GM19099 (cell line): ENCODE data around the gene CDK2.

Experiments
- POLR2A ChIP-seq: IDR thresholded peaks from 3 replicates; pipeline ENCODE4 v1.6.1; 2011; ENCODE audit warnings: low read depth; ENCODE audit not compliant: insufficient read length; ENCODE audit errors: extremely low read depth

The CDK2 gene

DNA sequence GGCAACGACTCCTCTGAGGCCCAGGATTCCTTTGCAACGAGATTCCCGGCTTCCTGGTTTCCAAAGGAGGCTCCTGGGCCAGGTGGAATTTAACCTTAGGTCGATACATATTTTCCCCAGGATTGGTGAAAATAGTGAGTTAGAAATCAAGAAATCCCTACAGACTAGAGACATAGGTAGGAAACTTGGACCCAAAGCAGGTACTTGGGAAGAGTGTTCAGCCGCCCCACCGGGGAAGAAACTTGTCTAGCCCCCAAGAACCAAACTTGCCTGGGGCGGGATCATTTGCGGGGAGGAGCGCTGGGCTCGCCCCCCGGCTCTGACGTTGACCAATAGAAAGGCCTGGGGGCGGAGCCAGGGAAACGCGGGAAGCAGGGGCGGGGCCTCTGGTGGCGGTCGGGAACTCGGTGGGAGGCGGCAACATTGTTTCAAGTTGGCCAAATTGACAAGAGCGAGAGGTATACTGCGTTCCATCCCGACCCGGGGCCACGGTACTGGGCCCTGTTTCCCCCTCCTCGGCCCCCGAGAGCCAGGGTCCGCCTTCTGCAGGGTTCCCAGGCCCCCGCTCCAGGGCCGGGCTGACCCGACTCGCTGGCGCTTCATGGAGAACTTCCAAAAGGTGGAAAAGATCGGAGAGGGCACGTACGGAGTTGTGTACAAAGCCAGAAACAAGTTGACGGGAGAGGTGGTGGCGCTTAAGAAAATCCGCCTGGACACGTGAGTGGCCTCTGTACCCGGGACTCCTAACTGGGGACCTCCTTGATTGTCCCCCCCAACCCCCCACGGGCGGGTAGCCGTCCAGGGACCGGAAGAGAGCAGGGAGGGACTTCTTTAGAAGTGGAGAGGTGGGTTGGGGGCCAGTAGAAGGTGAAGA, at the start of gene CDK2:
TSS of gene CDK2 (plus strand) at position 423 of the 874 bp plus-strand sequence. CDS start at position 602, 179 bp downstream.
- peak; percentile 76 for TF ChIP-seq POLR2A

DNA sequence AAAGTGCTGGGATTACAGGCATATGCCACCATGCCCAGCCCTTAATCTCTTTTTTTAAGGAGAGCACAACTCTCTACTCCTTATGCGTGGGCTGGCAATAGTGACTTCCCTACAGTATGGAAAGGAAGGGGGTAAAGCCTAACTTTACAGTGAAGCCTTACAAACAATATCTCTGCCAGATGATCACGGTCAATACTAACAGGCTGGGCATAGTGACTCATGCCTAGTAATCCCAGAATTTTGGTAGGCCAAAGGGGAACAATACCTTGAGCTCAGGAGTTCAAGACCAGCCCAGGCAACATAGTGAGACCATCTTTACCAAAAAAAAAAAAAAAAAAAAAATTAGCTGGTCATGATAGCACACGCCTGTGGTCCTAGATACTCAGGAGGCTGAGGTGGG, 44.5 kb upstream of the CDK2 start:
- TF ChIP-seq POLR2A: no peak

DNA sequence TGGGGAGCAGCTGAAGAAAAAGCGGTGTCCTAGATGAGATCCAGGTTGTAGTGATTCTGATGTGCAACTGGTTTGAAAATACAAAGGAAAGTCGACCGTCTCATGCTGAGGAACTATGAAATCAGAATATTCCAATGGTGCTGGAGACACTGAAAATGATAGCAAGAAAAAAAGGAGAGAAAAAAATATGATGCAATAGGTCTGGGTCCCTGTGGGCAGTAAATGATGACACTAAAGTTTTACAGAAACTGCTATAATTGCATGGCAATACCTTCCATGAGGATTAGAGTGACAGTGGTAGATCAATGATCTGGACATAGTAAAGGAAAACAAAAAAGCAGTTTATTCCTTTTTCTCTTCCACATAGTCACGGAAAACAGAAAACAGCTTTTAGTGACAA, 41.3 kb upstream of the CDK2 start:
- no peak for TF ChIP-seq POLR2A

DNA sequence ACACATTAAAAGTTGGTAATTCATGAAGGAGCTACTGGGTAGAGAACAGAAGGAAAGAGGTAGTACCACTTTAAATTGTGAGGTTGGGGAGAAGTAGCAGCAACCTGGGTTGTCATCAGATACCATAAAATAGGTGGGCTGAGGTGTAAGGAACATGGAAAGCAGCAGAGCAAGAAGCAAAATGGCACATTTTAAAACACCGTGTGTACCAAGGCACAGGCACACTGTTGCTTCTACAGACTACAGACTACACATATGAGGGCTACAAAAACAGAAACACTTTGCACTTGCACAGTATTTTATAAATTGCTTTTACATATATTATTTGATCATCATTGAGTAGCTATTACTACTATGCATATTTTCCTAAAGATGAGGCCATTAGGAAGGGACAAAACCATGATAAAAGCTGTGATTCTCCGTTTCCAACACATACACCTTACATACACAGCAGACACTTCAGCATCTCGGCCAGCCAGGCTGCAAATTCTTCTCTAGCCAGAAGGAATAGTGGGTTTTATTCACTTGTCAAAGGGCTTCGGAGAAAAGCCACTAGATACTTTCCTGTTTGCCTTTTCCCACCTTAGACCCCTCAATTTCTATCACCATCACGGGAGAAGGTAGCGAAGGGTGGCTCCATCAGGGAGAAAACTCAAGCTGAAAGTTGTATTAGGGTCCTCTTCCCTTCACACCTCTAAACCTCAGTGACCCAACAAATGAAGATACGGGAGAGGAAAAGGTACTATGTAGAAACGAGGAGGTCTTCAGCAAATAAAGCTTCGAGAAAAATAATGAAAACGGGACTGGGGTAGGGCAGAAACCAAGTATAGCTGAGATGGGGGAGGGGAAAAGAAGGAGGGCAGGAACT, 40.5 kb upstream of the CDK2 start:
- TF ChIP-seq POLR2A: no peak

DNA sequence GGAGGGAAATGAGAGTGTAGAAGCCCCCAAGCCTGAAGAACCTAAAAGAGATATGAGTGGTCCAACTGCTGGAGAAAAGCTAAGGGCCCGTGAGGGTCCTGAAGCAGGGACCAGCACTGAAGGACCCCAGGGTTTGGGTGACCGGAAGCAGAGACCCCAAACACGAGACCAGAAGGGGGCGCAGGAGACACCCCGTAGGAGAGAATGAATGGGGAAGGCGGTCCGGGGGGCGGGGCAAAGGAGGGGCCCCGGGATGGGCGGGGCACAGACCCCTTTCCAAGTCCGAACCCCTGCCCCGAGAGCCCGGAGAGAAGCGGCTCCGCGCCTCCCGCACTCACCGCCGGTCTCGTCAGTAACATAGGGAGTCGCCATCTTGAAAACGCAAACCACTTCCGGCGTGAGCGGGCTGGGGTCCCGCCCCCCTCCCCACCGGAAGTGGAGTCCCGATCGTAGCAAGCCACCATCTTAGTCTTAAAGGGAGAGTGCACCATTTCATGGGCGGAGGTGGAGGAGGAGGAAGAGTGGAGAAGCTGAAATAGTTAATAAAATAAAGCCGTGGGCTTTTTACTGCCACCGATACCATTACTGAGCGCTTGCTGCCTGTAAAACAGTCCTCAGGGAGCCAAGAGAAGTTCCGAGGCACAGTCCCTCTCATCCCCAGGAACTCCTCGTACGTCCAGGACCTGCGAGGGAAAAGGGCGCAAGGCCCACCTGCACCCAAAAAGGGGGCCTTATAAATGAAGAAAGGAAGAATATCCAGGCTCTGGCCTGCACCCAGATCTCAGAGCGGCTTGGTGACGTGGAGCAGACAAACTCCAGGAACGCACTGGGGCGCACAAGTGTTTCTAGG, 39.7 kb upstream of the CDK2 start:
- TF ChIP-seq POLR2A: peak; percentile 70

DNA sequence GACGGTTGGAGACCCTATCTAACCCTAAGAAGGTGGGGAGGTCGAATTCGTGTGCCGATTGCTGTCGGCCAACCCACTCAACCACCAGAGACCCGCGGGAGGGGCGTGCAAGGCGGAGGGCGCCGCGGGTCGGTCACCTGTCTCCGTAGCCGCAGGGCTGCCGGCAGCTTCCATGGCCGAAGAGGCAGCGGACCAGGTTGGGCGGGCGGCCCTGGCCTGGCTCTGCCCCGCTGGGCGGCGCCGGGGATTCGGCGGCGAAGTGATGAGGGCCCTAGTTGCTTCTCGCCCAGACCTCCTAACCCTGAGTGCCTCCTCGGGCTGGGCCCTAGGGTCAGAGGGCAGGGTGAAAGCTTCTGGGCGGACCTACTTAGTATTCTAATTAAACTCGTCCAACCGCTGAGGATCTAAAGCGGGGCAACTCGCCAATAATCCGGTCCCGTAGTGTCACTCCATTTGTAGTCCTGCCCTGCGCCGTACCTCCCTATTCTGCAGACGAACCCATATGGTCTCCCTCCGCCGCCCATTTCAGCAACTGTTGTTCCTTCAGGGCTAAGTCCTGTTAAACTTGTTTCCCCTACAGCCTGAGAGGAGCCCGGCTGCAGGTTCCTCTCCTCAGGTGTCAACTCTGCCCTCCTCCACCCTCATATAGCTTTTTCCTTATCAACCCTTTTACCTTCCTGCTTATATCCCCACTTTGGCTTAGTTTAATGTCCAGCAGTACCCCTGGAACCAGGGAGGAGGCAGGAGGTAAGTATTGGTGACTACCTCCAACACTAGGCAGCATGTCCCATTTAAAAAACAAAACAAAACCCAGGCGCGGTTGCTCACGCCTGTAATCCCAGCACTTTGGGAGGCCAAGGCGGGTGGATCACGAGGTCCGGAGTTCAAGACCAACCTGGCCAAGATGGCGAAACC, 38.8 kb upstream of the CDK2 start, which contains the start of gene PYM1:
TSS of gene PYM1 (minus strand) at position 307 of the 915 bp plus-strand sequence. CDS start at position 174, 133 bp downstream.
- TF ChIP-seq POLR2A: peak; percentile 87

DNA sequence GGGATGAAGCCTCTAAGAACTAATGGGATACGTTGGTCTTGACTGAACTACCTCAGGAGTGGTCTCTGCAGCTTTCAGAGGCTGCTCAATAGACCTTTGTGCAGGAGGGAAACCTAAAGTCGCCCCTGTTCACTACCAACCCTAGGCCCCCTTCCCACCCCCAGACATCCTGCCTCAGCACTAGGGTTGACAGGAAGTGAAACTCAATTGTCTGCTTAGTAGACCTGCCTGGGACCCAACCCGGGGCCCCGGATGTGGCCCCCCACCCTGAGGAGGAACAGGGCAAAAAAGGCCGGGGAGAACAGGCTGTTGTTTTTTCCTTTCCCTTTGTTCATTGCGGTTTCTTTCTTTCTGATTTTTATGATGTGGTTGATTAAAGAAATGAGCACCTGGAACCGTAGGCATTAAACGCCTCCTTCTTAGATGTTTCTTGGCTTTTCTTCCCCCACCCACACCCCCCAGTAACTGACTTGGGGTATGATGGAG, 37.3 kb upstream of the CDK2 start:
- peak; percentile 71 for TF ChIP-seq POLR2A

DNA sequence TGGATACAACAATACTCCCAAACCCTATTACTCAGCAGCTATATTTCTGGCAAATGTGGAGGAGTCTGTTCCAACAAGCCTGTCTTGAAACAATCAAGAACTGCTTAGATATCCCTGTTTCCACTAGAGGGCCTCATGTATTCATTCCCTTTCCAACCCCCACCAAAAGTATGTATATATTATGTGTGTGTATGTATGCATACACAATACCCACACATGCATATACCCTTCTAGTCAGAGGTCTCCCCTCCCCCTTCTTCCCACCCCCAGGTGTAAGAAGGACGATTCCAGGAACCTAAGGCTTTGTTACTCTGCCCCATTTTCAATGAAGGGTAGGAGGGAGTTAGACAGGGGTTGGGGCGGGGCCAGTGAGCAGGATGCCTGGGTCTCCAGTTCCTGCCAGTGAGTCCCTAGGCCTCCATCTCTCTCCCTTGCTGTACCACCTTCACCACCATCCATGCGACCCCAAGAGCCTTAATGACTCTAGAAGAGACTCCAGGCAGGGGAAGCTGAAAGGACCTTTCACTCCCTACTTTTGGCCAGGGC, 35.8 kb upstream of the CDK2 start, which contains the start of gene DGKA:
TSS of gene DGKA (plus strand) at position 392 of the 546 bp plus-strand sequence. CDS start 5,342 bp downstream, outside the sequence.
- TF ChIP-seq POLR2A: peak; percentile 42

DNA sequence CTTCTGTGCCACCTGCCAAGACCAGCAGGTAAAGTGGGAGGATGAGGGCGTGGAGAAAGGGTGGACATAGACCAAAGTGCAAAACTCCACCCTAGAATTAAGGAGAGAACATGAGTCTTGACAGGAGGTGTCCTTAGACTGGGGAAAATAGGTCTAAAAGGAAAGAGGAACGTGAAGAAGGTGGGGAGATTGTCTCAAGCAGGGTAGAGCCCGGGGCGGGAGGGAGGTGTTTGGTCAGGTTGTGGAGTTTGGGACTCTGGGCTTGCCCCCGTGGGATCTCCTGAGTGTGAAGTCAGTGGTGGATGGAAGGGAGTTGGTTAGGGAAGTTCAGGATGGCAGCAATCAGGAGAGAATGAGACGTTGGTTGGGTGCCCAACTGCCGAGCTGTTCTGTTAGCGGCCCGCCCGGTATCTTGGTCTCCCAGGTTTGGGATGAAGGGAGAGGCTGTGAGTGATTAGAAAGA, 35.3 kb upstream of the CDK2 start:
- no peak for TF ChIP-seq POLR2A

DNA sequence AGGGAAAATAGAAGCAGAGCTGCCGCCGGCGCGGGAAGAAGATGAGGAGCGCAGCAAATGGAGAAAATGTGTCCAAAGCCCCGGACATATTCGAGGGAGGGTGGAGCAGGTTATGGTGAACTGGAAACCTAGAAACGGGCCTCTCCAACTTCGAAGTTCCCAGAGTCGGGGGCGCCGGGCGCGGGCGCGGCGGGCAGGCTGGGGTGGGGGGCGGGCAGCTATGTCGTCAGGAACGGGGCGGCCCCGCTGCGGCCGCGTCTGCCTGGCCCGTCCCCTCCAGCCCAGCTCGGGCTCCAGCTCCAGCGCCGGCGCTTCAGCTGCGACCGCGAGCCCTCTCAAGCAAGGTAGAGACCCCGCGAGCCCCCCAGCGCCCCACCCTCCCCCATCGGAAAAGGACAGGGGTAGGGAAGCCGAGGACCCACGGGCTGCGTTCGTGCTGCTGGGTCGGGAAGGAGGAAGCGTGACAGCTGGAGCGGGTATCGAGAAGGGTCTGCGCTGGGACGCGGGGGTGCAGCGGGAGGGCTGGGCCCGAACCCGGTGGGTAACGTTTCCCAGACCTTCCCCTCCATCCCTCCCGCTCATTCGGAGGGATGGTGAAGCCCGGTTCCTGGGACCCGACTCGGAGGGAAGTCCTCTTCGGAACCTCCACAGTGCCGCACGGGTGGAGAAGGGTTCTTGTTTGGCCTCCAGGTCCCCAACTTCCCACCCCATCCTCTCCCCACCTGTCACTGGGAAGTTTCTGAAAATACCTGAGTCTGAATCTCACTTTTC, 34.7 kb upstream of the CDK2 start:
- TF ChIP-seq POLR2A: no peak

DNA sequence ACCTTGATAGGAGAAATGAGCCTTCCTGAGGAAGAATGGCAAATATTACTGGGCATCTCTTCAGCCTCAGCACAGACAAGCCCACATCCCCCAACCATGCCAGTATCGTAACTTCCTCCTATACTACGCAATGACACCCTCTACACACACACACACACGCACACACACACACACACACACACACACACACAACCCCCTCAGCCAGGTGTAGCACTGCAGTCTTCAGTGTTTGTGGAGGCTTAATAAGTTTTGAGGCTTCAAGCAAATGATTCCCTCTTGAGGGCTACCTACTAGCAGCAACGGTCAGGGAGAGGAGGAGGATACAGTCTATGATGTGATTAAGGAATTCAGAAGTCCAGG, 34.1 kb upstream of the CDK2 start:
- no peak for TF ChIP-seq POLR2A

DNA sequence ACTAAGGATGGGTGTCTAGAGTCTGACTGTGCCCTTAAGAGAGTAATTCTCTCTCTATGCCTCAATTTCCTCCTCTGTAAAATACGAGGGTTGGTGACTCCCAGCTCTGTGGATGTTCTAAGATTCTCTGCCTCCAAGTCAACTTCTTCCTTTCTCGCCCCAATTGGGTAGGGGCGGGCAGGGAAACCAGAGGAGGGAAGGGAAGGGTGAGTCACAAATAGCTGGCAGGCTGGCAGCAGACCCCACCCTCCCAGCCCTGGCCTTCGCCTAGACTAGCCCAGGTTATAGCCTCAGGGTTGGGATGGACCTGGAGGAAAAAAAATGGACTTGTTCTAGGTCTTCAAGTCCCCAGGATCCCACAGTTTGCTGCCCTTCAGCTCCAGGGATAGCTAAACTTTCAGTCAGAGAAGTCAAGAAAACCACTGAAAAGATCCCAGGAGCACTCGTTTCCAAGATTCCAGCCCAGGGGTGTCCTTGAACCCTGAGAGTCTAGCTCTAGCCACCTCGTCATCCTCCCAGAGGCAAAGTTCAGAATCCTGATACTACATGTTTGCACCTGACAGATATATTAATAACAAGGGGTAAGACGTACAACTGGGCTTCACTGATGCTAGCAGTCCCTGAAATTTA, 33.3 kb upstream of the CDK2 start:
- TF ChIP-seq POLR2A: no peak
